Activated T-cell treated with anti-CD3 and anti-CD28 coated beads, Interleukin-2, amount 50 U/mL, for 4 hours (primary cell): ENCODE measurements around the gene TBC1D10A. TPM values are rescaled to one million over a fixed set of nuclear protein-coding genes. Genes with fewer than 3 reads are reported as not detected.
A peak's percentile ranks its signal among the peaks of the same experiment; 100 is the strongest.

Experiments
- ATAC-seq, 2 donors: fragments of 200-7000 bp; cut with Tn5 transposase; one replicate each; pipeline ENCODE4 v1.10.0; 2021
- DNase-seq: peaks from one replicate; pipeline ENCODE4 v3.0.0-alpha.2; 2020
- H3K27me3 Mint-ChIP-seq: one replicate; pipeline ENCODE4 v1.8.0; 2021; ENCODE audit warnings: low read depth, mixed read lengths
- H3K36me3 Mint-ChIP-seq: one replicate; pipeline ENCODE4 v1.8.0; 2022; ENCODE audit warnings: mixed read lengths; ENCODE audit not compliant: insufficient read depth
- H3K4me1 Mint-ChIP-seq: one replicate; pipeline ENCODE4 v1.8.0; 2021; ENCODE audit warnings: low read depth, mixed read lengths
- H3K4me3 Mint-ChIP-seq: one replicate; pipeline ENCODE4 v1.8.0; 2021; ENCODE audit warnings: mild to moderate bottlenecking, moderate library complexity, mixed read lengths
- H3K9me3 Mint-ChIP-seq: one replicate; pipeline ENCODE4 v1.8.0; 2021; ENCODE audit warnings: mixed read lengths
- total RNA-seq, 3 donors: library from RNA; stranded (reverse); gene quantifications; one replicate each; pipeline ENCODE4 v1.2.1, GENCODE V29; 2021

TBC1D10A gene
- total RNA-seq, 3 donors from 2014 or later, result 12.6 to 16.4 (median 14.0) TPM

GRCh38 chr22:30305906-30306626 lies 20.7 kb downstream of the TBC1D10A start:
- Mint-ChIP-seq H3K36me3 (peaks cover 11% of the 10 kb centered on the region), H3K9me3 (no peaks in the 10 kb centered on the region), H3K27me3 (no peaks in the 10 kb centered on the region), H3K4me3 (peak overlapping the region; percentile 63), H3K4me1 (peaks cover 100% of the 10 kb centered on the region)
- no peak for DNase-seq
- peak; percentile 34 to 41 for ATAC-seq

DNA sequence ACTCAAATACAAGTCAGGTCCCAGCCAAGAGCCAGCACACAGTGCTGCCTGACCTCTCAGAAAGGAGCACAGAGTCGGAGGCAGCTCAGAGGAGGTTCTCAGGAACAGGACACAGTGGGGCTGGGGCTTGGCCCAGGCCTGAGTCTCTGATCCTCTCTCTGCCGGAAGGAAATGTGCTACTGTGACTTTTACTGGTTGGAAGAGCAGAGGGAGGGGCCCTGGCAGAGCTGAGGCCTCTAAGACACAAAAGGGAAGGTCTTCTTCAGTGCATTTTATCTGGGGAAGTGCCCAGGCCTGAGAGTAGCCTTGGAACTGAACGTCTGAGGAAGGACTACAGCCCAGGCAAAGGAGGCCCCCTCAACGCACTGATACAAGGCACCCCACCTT lies 21.2 kb downstream of the TBC1D10A start:
- DNase-seq (peak; percentile 26), ATAC-seq (peak; percentile 62 to 66)
- Mint-ChIP-seq H3K27me3 (no peaks in the 10 kb centered on the region), H3K4me1 (peaks cover 100% of the 10 kb centered on the region), H3K9me3 (no peaks in the 10 kb centered on the region), H3K36me3 (peaks cover 11% of the 10 kb centered on the region), H3K4me3 (peak overlapping the region; percentile 63)

- Mint-ChIP-seq H3K4me1 (peaks cover 93% of the 10 kb centered on the region), H3K4me3 (no peak overlapping the region), H3K27me3 (no peaks in the 10 kb centered on the region), H3K9me3 (no peaks in the 10 kb centered on the region), H3K36me3 (peaks cover 14% of the 10 kb centered on the region)
- DNase-seq (no peak), ATAC-seq (no peak)
Measured at GRCh38 chr22:30304495-30305244, 22.1 kb downstream of the TBC1D10A start.

GRCh38 chr22:30302810-30303138 lies 24.0 kb downstream of the TBC1D10A start:
- Mint-ChIP-seq H3K36me3 (peaks cover 16% of the 10 kb centered on the region), H3K9me3 (no peaks in the 10 kb centered on the region), H3K27me3 (no peaks in the 10 kb centered on the region), H3K4me1 (peaks cover 90% of the 10 kb centered on the region), H3K4me3 (peak overlapping the region; percentile 43)
- ATAC-seq (no peak), DNase-seq (no peak)

DNA sequence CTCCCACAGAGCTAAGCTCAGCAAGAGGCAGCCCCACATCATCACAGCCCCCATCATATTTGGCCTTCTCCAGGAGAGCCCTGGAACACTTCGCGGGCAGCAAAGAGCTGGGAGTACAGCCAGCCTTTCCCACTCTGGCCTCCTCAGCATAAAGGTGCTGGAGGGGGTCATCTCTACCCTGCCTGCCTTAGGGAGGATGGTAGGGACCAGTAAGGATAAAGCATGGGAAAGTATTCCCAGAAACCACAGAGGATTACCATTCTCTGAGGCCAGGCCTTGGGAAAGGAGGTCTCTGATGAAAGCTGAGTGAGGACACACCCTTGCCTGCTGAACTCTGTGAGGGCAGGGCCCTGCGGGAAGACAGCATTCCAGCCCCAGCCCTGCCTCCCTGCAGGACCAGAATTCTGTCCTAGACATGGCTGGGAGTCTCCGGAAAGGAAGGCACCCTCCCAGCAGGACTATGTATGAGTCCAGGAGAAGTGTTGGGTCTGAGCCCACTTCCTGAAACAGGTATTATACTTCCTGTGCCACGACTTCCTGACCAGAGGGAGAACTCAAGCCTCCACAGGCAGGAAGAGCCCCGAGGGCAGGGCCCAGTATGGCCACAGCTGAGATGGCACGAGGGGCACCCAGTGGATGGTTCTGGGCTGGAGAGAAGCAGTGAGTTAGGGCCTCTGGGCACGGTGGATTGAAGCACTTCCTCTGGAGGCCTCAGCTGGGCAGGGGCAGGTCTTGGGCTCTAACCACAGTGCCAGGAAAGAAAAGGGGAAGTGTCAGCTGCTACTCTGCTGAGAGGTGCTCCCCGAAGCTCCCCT lies 24.5 kb downstream of the TBC1D10A start:
- ATAC-seq, result no peak

DNA sequence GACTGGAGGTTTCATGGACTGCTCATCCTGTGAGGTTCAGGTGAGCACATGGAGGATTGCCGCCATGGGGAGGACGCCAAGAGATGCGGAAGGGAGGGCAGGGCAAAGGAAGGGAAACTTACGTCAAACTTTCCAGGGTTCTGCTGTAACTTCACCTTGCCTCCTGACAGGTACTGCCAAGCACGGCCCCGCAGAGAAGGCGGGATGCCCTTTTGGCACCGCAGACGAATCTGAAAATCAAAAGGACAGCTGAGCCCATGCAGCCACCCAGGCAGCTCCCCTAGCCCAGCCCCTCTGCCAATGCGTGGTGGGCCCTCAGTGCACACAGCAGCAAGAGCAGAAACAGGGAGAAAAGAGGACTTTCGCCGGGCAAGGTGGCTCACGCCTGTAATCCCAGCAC lies 27.4 kb downstream of the TBC1D10A start:
- ATAC-seq (no peak), DNase-seq (no peak)
- H3K36me3 Mint-ChIP-seq, result peaks cover 23% of the 10 kb centered on the region
- no peaks in the 10 kb centered on the region for H3K27me3 Mint-ChIP-seq
- no peaks in the 10 kb centered on the region for H3K9me3 Mint-ChIP-seq
- H3K4me1 Mint-ChIP-seq, result peaks cover 81% of the 10 kb centered on the region
- H3K4me3 Mint-ChIP-seq, result no peak overlapping the region

More for the DNA sequence above, 24.5 kb downstream of the TBC1D10A start:
- Mint-ChIP-seq H3K9me3 (no peaks in the 10 kb centered on the region), H3K27me3 (no peaks in the 10 kb centered on the region), H3K36me3 (peaks cover 19% of the 10 kb centered on the region), H3K4me3 (peak overlapping the region; percentile 43), H3K4me1 (peaks cover 90% of the 10 kb centered on the region)
- no peak for DNase-seq

DNA sequence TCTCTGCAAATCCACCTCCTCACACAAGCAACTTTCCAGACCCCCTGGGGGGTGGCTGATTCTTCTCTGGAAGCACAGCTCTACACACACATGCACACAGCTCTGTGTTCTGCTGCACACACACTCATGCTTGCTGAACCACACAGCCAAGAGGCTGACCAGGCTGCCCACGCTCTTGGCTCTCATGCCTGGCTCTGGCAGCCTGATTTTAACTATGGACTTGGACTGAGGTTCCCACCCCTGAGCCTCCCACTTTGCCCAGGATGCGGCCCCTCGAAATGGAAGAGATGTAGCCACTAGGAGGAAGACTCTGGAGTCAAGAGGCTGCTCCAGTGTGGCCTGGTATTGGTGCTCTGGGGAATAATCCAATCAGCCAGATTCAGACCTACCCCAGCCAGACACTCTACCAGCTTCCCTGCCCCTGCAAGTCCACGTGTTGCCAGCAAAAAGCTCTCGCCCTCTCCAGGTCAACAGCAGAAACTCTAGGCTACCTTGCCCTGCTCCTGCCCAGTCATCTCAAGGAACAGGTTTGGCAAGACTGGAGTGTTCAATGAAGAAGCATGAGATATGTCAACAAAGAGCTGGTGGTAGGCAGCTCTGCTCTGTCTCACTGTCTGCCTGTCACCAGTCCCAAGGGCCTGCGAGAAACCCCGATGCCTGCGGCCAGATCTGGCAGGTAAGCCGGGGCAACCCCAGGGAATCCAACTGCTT lies 28.6 kb downstream of the TBC1D10A start:
- Mint-ChIP-seq H3K9me3 (no peaks in the 10 kb centered on the region), H3K4me3 (no peak overlapping the region), H3K27me3 (no peaks in the 10 kb centered on the region), H3K4me1 (peaks cover 71% of the 10 kb centered on the region), H3K36me3 (peaks cover 27% of the 10 kb centered on the region)
- no peak for DNase-seq
- ATAC-seq, result no peak

DNA sequence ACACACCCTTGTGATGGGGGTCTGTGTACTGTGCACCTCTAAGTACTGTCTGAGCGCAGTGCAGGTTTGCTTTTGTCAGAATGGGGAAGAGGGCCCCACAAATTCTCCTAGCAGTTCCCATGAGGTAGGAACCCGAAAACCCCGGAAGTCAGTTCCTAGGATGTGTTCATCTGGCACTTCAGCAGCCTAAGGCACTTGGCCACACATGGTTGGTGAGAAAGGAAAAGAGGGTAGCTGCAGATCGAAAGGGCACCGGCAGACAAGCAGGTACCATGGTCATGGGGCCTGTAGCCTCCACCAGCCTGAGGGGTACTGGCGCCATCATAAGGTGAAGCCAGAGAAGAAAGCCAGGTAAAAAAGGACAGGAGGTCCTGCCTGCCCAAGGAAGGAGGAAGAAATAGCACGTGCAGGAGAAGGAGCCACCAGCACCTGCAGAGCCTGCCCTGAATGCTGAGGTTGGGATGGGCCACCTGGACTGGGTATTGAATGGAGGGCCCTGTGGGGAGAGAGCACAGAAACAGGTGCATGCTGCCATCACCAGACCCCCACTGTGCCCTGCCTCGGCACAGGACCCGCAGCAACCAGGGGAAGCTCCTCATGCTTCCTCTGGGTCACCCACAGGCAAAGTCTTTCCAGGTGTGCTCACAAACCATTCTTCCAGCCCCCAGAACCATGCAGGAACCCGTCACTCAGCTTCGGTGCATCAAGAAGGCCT lies 29.3 kb downstream of the TBC1D10A start:
- H3K4me3 Mint-ChIP-seq, result peak overlapping the region; percentile 19
- no peak for ATAC-seq
- H3K4me1 Mint-ChIP-seq, result peaks cover 64% of the 10 kb centered on the region

DNA sequence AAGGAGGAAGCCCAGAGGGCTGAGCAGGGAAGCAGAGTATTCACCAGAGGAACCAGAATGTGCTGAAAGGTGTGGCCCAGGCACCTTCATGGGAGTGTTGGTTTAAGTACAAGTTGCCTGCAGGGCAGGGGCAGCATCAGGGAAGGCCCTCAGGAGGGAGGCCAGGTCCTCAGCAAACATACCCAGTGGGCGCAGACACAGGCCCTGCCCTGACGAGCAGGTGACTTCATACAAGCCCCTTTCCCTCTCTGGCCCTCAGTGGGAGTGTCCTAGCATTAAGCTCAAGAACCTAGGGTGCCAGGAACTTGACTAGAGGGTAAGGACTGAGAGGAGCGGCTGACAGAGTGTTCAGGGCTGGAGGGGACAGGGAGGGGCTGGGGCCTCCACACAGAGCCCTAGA lies 29.9 kb downstream of the TBC1D10A start:
- DNase-seq (no peak), ATAC-seq (peak; percentile 11 to 44)
- no peak overlapping the region for H3K4me3 Mint-ChIP-seq
- peaks cover 27% of the 10 kb centered on the region for H3K36me3 Mint-ChIP-seq
- H3K27me3 Mint-ChIP-seq, result no peaks in the 10 kb centered on the region
- peaks cover 58% of the 10 kb centered on the region for H3K4me1 Mint-ChIP-seq
- no peaks in the 10 kb centered on the region for H3K9me3 Mint-ChIP-seq

More for the DNA sequence above, 29.3 kb downstream of the TBC1D10A start:
- H3K9me3 Mint-ChIP-seq, result no peaks in the 10 kb centered on the region
- no peaks in the 10 kb centered on the region for H3K27me3 Mint-ChIP-seq
- H3K36me3 Mint-ChIP-seq, result peaks cover 27% of the 10 kb centered on the region
- no peak for DNase-seq

GRCh38 chr22:30296324-30296723 lies 30.4 kb downstream of the TBC1D10A start:
- H3K4me3 Mint-ChIP-seq, result no peak overlapping the region
- ATAC-seq, result peak in 1 of 2 donors; percentile 13
- H3K27me3 Mint-ChIP-seq, result no peaks in the 10 kb centered on the region
- H3K9me3 Mint-ChIP-seq, result no peaks in the 10 kb centered on the region
- peaks cover 56% of the 10 kb centered on the region for H3K4me1 Mint-ChIP-seq
- peaks cover 27% of the 10 kb centered on the region for H3K36me3 Mint-ChIP-seq
- DNase-seq, result no peak

DNA sequence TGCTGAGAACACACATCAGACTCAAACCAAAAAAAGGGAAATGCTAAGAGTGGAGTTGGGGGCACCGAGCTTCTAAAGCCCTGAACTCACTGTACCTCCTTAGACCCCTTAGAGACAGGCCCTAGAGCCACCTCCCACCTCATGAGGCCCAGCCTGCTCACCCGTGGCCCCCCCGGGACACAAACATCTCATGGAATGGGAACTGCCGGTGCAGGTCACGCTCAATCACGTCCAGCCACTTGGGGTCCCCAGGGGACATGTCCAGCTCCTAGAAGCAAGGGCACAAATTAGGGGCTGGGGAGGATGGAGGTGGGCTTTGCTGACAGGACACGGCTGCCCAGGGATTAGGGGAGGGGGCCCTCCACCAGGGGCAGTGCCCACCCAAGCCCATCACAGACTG lies 31.2 kb downstream of the TBC1D10A start:
- H3K9me3 Mint-ChIP-seq, result no peaks in the 10 kb centered on the region
- ATAC-seq, result no peak
- no peaks in the 10 kb centered on the region for H3K27me3 Mint-ChIP-seq
- peaks cover 50% of the 10 kb centered on the region for H3K4me1 Mint-ChIP-seq
- H3K4me3 Mint-ChIP-seq, result no peak overlapping the region
- H3K36me3 Mint-ChIP-seq, result peaks cover 25% of the 10 kb centered on the region
- no peak for DNase-seq

DNA sequence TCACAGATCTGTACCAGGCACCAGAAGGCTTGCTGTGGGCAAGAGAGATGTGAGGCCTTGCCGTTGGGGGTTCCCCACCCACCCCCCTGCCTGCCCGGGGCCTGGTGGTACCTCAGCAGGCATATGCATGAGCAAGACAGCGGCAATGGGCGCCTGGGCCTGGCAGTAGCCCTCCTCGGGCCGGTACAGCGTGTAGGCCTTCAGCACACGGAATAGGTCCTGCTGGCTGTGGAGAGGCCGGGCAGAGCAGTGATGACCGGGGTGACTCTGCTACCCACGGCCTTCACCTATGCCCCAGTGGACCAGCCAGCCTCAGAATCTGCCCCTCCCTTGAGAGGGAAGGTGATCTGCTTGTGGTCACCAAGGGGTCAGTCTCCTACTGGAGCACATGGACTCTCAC lies 31.9 kb downstream of the TBC1D10A start:
- Mint-ChIP-seq H3K4me3 (no peak overlapping the region), H3K9me3 (no peaks in the 10 kb centered on the region), H3K27me3 (no peaks in the 10 kb centered on the region), H3K4me1 (peaks cover 56% of the 10 kb centered on the region), H3K36me3 (peaks cover 23% of the 10 kb centered on the region)
- ATAC-seq (no peak), DNase-seq (no peak)

GRCh38 chr22:30294066-30294465 lies 32.7 kb downstream of the TBC1D10A start:
- Mint-ChIP-seq H3K27me3 (no peaks in the 10 kb centered on the region), H3K36me3 (peaks cover 20% of the 10 kb centered on the region), H3K4me3 (no peak overlapping the region), H3K9me3 (no peaks in the 10 kb centered on the region), H3K4me1 (peaks cover 55% of the 10 kb centered on the region)
- ATAC-seq, result no peak
- no peak for DNase-seq
